DMS114 treated with DMSO at 0.1 percent for 48 hours (cell line): ENCODE results near the gene STK11IP.

Source experiments
- DNase-seq: peaks from one replicate; lab custom pipeline; 2025; ENCODE audit not compliant: unreplicated experiment; lab: John Stamatoyannopoulos, UW

The STK11IP gene

DNA sequence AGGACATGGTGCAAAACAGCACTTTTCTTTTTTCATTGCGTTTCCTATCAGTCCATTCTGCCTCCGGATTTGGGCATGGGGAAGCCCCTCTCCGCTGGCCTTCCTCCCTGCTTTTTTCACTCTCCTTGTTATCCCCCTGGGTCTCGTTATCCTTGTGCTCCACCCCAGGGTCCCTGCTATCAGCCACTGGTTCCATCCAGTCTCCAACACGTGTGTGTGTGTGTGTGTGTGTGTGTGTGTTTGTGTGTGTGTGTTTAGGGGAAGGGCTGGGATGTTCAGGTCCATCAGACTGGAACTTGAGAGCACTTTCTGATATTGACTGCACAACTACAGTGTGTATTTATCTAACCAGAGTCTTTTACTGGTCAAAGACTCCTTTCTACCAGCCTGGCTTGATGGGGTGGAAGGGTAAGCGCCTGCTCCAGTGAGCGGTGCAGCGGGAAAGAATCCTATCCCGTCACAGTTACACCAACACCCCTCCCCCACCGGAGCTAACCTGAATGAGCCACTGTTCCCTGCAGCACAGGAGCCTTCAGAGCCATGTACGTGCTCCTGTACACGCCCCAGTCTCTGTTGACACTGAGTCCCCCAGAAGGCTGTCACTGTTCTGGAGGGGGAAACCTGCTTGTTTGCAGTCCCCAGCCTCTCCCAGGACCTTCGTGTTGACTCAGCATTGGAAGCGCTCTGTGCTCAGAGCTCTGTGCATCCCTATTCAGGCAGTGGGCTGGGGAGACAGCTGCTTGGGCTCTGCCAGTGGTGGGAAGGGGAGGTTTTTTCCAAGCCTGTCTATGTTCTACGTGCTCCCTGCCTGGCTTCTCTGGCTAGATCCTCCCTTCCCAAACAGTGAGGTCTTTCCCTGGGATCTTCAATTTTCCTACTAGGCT lies 20.9 kb upstream of the STK11IP start:
- no peak for DNase-seq

DNA sequence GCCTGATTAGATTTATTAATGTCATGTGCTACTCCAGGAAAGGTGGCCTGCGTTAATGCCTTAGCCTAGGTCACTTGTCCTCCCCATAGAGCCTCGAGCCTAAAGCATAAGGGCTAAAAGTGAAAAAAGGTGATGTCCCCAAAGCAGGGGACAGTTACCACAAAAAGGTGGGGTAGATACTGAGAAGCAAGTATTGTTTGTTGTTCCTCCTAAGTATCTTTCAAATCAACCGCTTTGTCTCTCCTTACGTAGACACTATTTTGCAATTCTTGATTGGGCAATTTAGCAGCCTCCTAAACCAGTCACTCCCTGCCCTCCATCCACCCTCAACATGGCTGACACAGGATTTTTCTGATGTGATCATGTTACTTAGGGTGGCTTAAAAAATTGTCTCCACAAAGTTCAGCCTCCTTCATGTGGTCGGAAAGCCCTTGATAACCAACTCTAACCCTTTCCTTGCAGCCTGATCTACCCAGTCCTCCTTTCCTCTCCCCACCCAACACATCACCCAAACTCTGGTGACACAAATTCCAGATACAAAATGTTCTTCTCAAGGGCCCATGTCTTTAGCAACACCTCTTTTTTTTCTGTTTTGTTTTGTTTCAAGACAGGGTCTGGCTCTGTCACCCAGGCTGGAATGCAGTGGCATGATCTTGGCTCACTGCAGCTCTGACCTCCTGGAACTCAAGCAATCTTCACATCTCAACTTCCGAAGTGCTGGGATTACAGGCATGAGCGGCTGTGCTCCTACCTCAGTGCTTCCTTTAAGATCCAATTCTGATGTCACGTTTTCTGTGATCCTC lies 18.6 kb upstream of the STK11IP start:
- DNase-seq: no peak

DNA sequence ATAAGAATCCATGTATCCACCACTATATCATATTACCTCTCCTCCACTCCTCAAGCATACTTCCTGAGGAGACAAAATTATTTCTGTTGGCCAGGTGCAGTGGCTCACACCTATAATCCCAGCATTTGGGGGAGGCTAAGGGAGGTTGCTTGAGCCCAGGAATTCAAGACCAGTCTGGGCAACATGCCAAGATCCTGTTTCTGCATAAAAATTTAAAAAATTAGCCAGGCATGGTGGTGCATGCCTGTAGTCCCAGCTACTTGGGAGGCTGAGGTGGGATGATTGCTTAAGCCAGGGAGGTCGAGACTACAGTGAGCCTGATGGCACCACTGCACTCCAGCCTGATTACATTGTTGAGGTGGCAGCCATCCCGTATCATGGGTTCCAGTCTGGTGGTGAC lies 16.3 kb upstream of the STK11IP start:
- no peak for DNase-seq

DNA sequence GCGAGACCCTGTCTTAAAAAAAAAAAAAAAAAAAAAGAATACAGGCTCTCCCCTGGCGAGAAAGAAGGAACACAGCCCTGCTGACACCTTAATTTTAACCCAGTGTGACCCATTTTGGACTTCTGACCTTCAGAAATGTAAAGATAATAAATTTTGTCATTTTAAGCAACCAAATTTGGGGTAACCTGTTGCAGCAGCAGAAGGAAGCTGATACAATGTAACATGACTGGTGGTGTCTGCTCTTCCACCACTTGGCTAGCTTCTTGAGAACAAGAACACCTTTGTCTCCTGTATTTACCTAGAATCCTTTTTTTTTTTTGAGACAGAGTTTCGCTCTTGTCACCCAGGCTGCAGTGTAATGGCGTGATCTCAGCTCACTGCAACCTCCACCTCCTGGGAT lies 6.6 kb upstream of the STK11IP start:
- DNase-seq: no peak

DNA sequence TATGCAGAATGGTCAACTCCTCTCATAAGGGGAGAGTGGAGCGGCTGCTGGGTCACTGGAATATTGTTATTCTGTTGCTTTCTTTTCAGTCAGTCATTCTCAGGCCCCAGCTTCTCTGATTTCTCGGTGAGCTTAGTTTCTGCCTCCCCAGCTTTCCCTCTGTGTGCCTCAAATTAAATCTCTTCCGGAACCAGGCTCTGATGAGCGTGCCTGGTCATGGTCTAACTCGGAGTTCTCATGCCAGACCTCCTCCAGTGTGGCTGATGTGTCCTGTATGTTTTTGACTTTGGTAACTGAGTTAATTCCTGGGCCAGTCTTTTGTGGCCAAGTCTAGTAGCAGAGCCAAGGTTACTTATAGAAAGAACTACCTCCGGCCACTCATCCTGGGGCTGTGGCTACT lies 4.9 kb upstream of the STK11IP start:
- no peak for DNase-seq

DNA sequence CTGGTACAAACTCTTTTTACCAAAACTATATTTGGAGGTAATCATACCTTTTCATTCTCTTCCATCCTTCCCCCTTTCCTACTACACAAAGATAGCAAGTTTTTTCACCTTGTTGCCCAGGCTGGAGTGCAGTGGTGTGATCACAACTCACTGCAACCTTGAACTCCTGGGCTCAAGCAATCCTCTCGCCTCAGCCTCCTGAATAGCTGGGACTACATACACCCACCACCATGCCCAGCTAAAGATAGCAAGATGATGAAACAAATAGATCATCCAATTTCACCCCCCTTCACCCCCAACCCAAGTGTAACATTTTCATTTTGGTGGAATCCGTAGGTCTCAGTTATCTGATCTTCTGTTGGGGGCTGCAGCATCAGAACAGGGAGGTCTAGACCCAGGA lies 4.5 kb upstream of the STK11IP start:
- no peak for DNase-seq

DNA sequence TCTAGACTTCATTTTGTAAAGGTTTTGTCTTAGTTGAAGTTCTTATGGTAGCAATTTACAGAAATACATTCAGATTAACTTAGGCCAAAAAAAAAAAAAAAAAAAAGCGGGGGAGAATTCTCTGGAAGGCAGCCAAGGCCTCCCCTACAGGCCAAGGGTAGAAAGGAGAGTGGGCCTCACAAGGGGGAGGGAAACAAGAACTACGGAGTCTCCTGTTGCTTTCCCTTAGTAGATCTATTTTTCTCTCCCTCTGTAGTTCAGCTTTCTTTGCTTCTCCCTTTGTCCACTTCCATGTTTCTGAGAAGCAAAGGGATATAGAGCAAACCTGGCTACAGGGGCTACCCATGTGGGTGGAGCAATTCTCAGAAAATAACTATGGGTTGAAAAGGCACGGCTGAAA lies 2.4 kb upstream of the STK11IP start:
- no peak for DNase-seq

DNA sequence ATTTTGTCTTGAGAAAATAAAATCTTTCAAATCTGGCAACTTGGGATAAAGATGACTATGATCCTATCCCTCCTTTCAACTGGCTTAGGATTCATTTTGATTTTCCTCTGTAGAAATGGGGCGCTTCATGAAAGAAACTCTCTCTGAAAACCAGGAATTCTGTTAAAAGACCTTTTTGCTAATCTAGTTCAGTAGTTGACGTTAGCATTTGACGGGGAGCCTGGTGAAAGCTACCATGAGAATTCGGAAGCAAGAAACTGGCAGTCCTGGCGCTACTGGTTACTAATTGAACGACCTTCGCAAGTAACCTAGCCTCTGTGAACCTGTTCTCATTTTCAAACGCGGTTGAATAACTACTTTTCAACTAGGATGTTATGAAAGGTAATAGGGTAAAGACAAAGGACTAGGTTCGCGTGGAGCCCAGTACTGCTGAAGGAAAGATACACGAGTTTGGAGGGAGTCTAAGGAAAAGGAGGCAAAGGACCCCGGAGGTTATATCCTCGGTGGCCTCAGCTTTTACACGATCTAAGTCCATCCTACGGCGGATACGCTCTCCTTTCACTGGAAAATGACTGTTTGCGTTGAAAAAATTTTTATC lies 604 bp upstream of the STK11IP start:
- DNase-seq: no peak

DNA sequence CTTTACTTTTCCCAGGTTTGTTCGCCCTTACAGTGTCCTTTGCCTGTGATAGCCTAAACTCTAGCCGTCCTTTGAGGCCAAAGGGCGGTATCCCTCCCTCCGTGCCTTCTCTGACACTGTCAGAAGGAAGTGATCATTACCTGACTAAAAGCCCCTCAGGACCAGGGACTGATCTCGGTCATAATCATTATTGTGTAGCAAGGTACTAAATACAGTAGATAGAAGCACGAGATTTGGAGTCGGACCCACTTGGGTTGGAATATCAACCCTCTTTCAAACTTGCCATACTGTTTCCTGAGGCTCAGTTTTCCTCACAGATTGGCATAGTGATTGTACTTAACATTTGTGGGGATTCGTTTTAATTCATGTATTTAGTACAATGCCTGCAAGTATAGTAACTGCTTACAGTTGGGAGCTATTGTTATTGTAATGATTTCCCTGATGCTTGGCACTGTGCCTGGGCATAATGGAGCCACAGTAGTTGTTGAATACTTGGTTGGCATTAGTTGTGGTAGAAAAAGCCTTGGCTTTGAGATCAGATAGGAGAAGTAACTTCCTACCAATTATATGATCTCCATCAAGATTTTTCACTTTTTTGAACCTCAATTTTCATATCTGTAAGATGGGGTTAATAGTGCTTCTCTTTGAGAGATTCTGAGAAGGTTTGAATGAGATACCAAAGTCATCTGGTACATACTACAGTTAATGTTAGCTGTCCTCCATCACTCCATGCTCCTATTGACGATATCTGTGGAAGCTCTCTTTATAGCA lies 836 bp downstream of the STK11IP start:
- no peak for DNase-seq

DNA sequence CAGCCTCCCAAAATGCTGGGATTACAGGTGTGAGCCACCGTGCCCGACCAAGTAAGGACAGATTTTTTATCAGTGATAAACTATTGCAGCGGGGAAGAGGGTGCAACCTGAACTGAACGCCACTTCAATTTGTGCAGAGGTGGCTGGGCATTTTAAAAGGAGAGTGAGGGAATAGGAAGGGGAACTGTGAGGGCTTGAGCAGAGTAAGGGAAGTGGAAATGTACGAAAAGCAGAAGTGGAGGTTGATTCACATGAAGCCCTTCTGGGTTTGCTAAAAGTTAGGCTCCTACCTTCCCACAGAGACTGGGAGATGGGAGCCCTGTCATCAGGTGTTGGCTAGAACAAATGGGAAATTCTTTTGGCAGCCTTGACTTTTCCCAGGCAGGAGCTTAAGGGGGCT lies 6.1 kb downstream of the STK11IP start:
- DNase-seq: no peak

DNA sequence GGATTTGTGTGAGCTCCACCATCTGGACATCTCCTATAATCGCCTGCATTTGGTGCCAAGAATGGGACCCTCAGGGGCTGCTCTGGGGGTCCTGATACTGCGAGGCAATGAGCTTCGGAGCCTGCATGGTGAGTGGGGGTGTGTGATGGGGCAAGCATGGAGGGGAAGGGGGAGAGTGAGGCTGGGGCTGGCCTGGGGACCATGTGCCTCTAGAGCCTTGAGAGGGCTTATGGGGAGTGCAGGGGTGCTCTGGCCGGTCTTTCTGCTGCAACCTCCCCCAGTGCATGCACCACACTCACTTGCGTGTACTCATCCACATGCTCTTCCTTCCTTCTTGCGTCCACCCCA lies 7.9 kb downstream of the STK11IP start:
- DNase-seq: no peak

DNA sequence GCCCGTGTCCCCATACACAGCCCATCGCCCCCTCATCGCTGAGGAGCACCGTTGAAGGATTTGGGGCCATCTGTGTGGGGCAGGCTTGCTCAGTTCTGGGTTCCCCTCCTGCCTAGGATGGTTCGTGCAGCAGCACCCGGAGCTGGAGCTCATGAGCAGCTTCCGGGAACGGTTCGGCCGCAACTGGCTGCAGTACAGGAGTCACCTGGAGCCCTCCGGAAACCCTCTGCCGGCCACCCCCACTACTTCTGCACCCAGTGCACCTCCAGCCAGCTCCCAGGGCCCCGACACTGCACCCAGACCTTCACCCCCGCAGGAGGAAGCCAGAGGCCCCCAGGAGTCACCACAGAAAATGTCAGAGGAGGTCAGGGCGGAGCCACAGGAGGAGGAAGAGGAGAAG lies 10.3 kb downstream of the STK11IP start:
- DNase-seq: no peak

DNA sequence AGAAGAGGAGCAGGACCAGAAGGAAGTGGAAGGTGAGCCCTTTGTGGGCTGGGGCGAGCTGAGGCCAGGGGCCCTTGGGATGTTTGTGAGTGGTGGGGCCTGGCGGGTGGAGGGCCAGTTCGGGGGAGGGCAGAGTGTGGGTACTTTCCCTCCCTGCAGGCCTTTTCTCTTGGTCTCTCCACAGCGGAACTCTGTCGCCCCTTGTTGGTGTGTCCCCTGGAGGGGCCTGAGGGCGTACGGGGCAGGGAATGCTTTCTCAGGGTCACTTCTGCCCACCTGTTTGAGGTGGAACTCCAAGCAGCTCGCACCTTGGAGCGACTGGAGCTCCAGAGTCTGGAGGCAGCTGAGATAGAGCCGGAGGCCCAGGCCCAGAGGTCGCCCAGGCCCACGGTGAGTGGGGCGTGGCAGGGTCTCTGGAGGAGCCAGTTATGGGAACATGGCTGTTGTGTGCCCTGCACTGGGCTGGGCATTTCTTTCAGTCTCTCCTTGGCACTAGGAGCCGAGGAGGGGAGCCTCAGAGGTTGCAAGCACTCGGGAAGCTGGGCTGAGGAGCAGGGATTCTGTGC lies 10.8 kb downstream of the STK11IP start:
- no peak for DNase-seq

DNA sequence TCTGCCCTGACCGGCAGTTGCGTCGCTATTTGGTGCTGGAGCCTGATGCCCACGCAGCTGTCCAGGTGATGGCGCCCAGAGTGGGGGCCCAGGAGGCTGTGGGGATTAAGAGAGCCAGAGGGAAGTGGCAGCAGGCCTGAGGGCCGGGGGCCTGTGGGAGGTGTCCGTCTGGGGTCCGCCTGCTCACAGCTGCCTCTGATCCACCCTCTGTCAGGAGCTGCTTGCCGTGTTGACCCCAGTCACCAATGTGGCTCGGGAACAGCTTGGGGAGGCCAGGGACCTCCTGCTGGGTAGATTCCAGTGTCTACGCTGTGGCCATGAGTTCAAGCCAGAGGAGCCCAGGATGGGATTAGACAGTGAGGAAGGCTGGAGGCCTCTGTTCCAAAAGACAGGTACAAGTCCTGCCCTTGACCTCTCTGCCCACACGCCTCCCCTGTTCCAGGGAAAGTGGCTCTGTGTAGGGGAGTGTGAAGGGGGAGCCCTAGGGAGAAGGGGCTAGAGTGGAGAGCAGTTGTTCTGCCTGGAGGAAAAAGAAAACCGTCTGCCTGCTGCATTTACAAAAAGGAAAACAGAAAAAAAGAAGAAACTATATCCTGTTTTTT lies 11.6 kb downstream of the STK11IP start:
- DNase-seq: no peak

DNA sequence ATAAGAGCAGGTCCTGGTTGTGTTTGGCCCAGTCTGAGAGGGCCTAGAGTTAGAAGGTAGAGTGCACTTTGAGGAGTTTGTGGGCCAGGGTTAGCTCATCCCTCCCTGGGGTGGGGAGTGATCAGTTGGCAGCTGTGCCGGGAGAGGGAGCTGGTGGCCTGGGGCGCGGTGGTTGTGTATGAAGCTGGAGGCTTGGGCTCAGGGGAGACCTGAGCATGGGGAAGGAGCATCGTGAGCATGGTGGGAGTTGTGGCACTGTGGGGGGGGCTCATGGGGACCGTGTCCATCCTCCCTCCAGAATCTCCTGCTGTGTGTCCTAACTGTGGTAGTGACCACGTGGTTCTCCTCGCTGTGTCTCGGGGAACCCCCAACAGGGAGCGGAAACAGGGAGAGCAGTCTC lies 13.6 kb downstream of the STK11IP start:
- DNase-seq: no peak

DNA sequence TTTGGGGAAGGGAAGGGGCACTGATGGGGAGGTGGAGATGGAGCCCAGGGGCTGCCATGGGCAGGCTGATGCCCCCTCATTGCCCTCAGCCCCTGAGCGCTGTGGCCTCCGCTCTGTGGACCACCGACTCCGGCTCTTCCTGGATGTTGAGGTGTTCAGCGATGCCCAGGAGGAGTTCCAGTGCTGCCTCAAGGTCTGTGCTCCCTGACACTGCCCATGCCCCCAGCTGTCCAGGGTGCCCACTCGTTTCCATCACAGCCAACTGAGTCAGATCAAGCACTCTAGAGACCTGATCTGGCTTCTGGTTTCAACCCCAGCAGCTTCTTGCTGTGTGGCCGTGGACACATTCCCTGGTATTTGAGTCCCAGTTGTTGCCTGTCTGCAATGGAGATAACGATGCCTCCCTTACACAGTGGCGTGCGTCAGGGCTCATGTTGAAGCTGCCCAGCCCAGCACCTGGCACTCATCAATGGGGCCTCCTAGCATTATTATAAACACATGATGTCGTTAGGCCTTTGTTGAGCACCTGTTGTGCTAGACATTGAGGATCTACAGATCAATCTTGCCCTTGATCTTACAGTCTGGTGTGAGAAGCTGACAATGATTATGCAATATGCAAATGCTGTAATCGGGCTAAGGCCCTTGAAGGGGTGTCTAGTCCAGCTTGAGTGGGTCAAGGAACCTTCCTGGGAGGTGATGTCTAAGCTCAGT lies 14.4 kb downstream of the STK11IP start:
- DNase-seq: no peak

DNA sequence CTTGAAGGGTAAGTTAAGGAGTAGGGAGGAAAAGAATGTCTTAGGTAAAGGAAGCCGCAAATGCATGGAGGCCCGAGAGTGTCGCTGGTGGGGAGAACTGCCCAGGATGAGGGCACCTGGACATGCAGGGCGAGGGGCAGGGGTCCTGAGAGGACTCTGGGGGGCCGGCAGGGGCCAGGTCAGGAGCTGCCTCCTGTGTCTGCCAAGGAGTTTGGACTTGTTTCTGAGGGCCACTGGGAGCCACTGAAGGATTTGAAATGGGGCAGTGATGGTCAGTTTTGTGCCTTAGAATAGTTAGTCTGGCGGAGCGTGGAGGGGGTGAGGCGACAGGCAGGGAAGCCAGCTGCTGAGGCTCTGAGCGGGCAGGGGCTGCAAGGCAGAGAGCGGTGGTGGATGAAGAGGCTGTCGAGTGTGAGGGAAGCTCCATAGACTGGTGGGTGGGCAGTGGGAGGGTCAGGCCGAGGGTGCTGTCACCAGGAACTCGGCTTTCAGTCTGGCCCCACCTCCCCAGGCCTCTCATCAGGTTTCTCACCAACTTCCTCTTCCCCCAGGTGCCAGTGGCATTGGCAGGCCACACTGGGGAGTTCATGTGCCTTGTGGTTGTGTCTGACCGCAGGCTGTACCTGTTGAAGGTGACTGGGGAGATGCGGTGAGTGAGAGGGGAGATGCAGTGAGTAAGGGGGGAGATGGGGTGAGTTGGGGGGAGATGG lies 15.1 kb downstream of the STK11IP start:
- DNase-seq: no peak

DNA sequence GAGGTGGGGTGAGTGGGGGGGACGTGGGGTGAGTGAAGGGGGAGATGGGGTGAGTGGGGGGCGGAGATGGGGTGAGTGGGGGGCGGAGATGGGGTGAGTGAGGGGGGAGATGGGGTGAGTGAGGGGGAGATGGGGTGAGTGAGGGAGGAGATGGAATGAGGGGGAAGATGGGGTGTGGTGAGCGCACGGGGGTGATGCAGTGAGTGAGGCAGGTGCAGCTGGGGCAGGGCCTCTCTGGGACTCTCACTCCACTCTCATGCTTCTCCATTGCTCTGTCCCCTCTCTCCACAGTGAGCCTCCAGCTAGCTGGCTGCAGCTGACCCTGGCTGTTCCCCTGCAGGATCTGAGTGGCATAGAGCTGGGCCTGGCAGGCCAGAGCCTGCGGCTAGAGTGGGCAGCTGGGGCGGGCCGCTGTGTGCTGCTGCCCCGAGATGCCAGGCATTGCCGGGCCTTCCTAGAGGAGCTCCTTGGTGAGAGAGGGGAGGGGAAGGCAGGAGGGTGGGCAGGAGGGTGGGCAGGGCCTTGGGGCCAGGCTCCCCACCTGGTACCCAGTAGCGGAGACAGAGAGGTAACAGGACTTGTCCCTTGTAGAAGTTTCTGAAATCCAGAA lies 15.9 kb downstream of the STK11IP start:
- DNase-seq: no peak
